ENCODE results near the gene CHCHD2. TPM values are rescaled to one million over a fixed set of nuclear protein-coding genes. Genes with fewer than 3 reads are reported as not detected.
"Not testable (repeated sequence)": the region's sequence is repeated elsewhere in the genome, so short reads cannot be mapped to it uniquely, and the experiment has no call there.

The CHCHD2 gene
- total and polyA plus RNA-seq, 5 donors: 376 to 522 (median 439) TPM

GRCh38 chr7:56083150-56083785 is 23.0 kb downstream of the CHCHD2 start:
- WGBS: 49% methylated on average over 13 of the region's 13 CpGs
- no peak for ATAC-seq
- Histone ChIP-seq H3K4me3 (ENCODE audit: low read length) (no peak overlapping the region), H3K27ac (ENCODE audit: low read length) (no peak overlapping the region), H3K27me3 (ENCODE audit: control insufficient read depth, insufficient read depth) (no peaks in the 10 kb centered on the region), H3K9me3 (ENCODE audit: control insufficient read depth, low read length) (no peaks in the 10 kb centered on the region), H3K4me1 (ENCODE audit: control insufficient read depth, insufficient read depth, low read length) (peaks cover 8% of the 10 kb centered on the region)
- intact Hi-C loops (cut with DNase I): no loop called here
- DNase-seq: peak in 2 of 3 donors; percentile 82 to 87

GRCh38 chr7:56081626-56082340 is 24.5 kb downstream of the CHCHD2 start:
- 96% methylated on average over 29 of the region's 29 CpGs for WGBS
- Histone ChIP-seq H3K27me3 (ENCODE audit: control insufficient read depth, insufficient read depth) (no peaks in the 10 kb centered on the region), H3K27ac (ENCODE audit: low read length) (no peak overlapping the region), H3K4me1 (ENCODE audit: control insufficient read depth, insufficient read depth, low read length) (peaks cover 8% of the 10 kb centered on the region), H3K4me3 (ENCODE audit: low read length) (no peak overlapping the region), H3K9me3 (ENCODE audit: control insufficient read depth, low read length) (no peaks in the 10 kb centered on the region)
- DNase-seq: peak in 1 of 3 donors; percentile 62
- no peak for ATAC-seq
- intact Hi-C loops (cut with DNase I): no loop called here

- peak in 1 of 3 donors; percentile 62 for DNase-seq
- H3K27me3 ChIP-seq (ENCODE audit: control insufficient read depth, insufficient read depth); H3K27ac ChIP-seq (ENCODE audit: low read length); ATAC-seq; intact Hi-C loops (cut with DNase I); H3K4me3 ChIP-seq (ENCODE audit: low read length); H3K4me1 ChIP-seq (ENCODE audit: control insufficient read depth, insufficient read depth, low read length); H3K9me3 ChIP-seq (ENCODE audit: control insufficient read depth, low read length): not testable (repeated sequence)
- 93% methylated on average over 28 of the region's 28 CpGs for WGBS
Measured at GRCh38 chr7:56080726-56081435, 25.4 kb downstream of the CHCHD2 start.

GRCh38 chr7:56079450-56080185 is 26.7 kb downstream of the CHCHD2 start:
- H3K27ac ChIP-seq (ENCODE audit: low read length): peak overlapping the region; percentile 98
- H3K4me3 ChIP-seq (ENCODE audit: low read length): no peak overlapping the region
- ATAC-seq: peak; percentile 86 to 87
- peaks cover 8% of the 10 kb centered on the region for H3K4me1 ChIP-seq (ENCODE audit: control insufficient read depth, insufficient read depth, low read length)
- H3K9me3 ChIP-seq (ENCODE audit: control insufficient read depth, low read length): no peaks in the 10 kb centered on the region
- no peaks in the 10 kb centered on the region for H3K27me3 ChIP-seq (ENCODE audit: control insufficient read depth, insufficient read depth)
- WGBS: 13% methylated on average over 12 of the region's 12 CpGs
- intact Hi-C loops (cut with DNase I): loop anchor here in 3 of 4 donors (5.0 to 10.0 kb wide), 4 partner anchors 72 to 447 kb away; no protein-coding TSS in a partner anchor
- DNase-seq: peak; percentile 89 to 95 (median 95)

- H3K27me3 ChIP-seq (ENCODE audit: control insufficient read depth, insufficient read depth): no peaks in the 10 kb centered on the region
- no peak overlapping the region for H3K4me3 ChIP-seq (ENCODE audit: low read length)
- intact Hi-C loops (cut with DNase I): loop anchor here in 3 of 4 donors (5.0 to 10.0 kb wide), 4 partner anchors 71 to 446 kb away; no protein-coding TSS in a partner anchor
- H3K9me3 ChIP-seq (ENCODE audit: control insufficient read depth, low read length): no peaks in the 10 kb centered on the region
- peak overlapping the region; percentile 98 for H3K27ac ChIP-seq (ENCODE audit: low read length)
- ATAC-seq: no peak
- peak in 1 of 3 donors; percentile 58 for DNase-seq
- WGBS: 93% methylated on average over 16 of the region's 16 CpGs
- H3K4me1 ChIP-seq (ENCODE audit: control insufficient read depth, insufficient read depth, low read length): peaks cover 5% of the 10 kb centered on the region
Measured at GRCh38 chr7:56078196-56078595, 28.1 kb downstream of the CHCHD2 start.

GRCh38 chr7:56077681-56078080 is 28.6 kb downstream of the CHCHD2 start:
- H3K27me3 ChIP-seq (ENCODE audit: control insufficient read depth, insufficient read depth): no peaks in the 10 kb centered on the region
- DNase-seq (no peak), ATAC-seq (no peak)
- peaks cover 5% of the 10 kb centered on the region for H3K4me1 ChIP-seq (ENCODE audit: control insufficient read depth, insufficient read depth, low read length)
- no peak overlapping the region for H3K4me3 ChIP-seq (ENCODE audit: low read length)
- intact Hi-C loops (cut with DNase I): loop anchor here in 3 of 4 donors (5.0 to 10.0 kb wide), 4 partner anchors 70 to 445 kb away; no protein-coding TSS in a partner anchor
- no peak overlapping the region for H3K27ac ChIP-seq (ENCODE audit: low read length)
- 93% methylated on average over 3 of the region's 3 CpGs for WGBS
- H3K9me3 ChIP-seq (ENCODE audit: control insufficient read depth, low read length): no peaks in the 10 kb centered on the region

- intact Hi-C loops (cut with DNase I): loop anchor here in 2 of 4 donors (5.0 to 10.0 kb wide), 3 partner anchors 67 to 430 kb away; no protein-coding TSS in a partner anchor
- H3K4me1 ChIP-seq (ENCODE audit: control insufficient read depth, insufficient read depth, low read length): peaks cover 3% of the 10 kb centered on the region
- peak; percentile 91 to 92 for ATAC-seq
Measured at GRCh38 chr7:56074371-56074791, 31.9 kb downstream of the CHCHD2 start.

GRCh38 chr7:56066376-56066775 is 39.9 kb downstream of the CHCHD2 start:
- H3K4me1 ChIP-seq (ENCODE audit: control insufficient read depth, insufficient read depth, low read length); H3K27ac ChIP-seq (ENCODE audit: low read length); H3K27me3 ChIP-seq (ENCODE audit: control insufficient read depth, insufficient read depth); H3K4me3 ChIP-seq (ENCODE audit: low read length); H3K9me3 ChIP-seq (ENCODE audit: control insufficient read depth, low read length); DNase-seq; ATAC-seq; intact Hi-C loops (cut with DNase I): not testable (repeated sequence)
- WGBS: 98% methylated on average over 13 of the region's 13 CpGs

More at GRCh38 chr7:56074371-56074791, 31.9 kb downstream of the CHCHD2 start:
- Histone ChIP-seq H3K4me3 (ENCODE audit: low read length) (no peak overlapping the region), H3K9me3 (ENCODE audit: control insufficient read depth, low read length) (no peaks in the 10 kb centered on the region), H3K27me3 (ENCODE audit: control insufficient read depth, insufficient read depth) (no peaks in the 10 kb centered on the region), H3K27ac (ENCODE audit: low read length) (no peak overlapping the region)
- peak; percentile 84 to 93 (median 92) for DNase-seq
- 14% methylated on average over 19 of the region's 19 CpGs for WGBS

GRCh38 chr7:56063882-56064625 is 42.2 kb downstream of the CHCHD2 start, which contains the start of gene SUMF2:
Gene SUMF2 (plus strand): TSS chr7:56064286. CDS start chr7:56064312, 26 bp downstream.
- intact Hi-C loops (cut with DNase I): no loop called here
- H3K4me3 ChIP-seq (ENCODE audit: low read length): peak within 1 kb of the TSS; percentile 53
- DNase-seq (peak; percentile 93 to 98 (median 97)), ATAC-seq (peak; percentile 99)
- under 1% methylated on average over 49 of the region's 49 CpGs for WGBS
- H3K27me3 ChIP-seq (ENCODE audit: control insufficient read depth, insufficient read depth): no peaks in the 10 kb centered on the region
- H3K4me1 ChIP-seq (ENCODE audit: control insufficient read depth, insufficient read depth, low read length): no peaks in the 10 kb centered on the region
- peak within 1 kb of the TSS; percentile 81 for H3K27ac ChIP-seq (ENCODE audit: low read length)
- no peaks in the 10 kb centered on the region for H3K9me3 ChIP-seq (ENCODE audit: control insufficient read depth, low read length)

GRCh38 chr7:56063500-56063881 is 42.8 kb downstream of the CHCHD2 start:
- WGBS: 70% methylated on average over 7 of the region's 7 CpGs

More at GRCh38 chr7:56063500-56063881, 42.8 kb downstream of the CHCHD2 start:
- intact Hi-C loops (cut with DNase I): no loop called here
- no peak for ATAC-seq
- Histone ChIP-seq H3K4me3 (ENCODE audit: low read length) (no peak overlapping the region), H3K9me3 (ENCODE audit: control insufficient read depth, low read length) (no peaks in the 10 kb centered on the region), H3K27me3 (ENCODE audit: control insufficient read depth, insufficient read depth) (no peaks in the 10 kb centered on the region), H3K27ac (ENCODE audit: low read length) (peak overlapping the region; percentile 81), H3K4me1 (ENCODE audit: control insufficient read depth, insufficient read depth, low read length) (no peaks in the 10 kb centered on the region)
- DNase-seq: no peak

Data from right cardiac atrium (tissue), 5 donors.